Chondrocyte (in vitro differentiated cells): ENCODE measurements around the gene PPP1R9A. TPM values are rescaled to one million over a fixed set of nuclear protein-coding genes. Genes with fewer than 3 reads are reported as not detected.

Source experiments
- DNase-seq: peaks from one replicate; pipeline ENCODE4 v3.0.0; 2021; ENCODE audit warnings: mixed read lengths, low spot score
- H3K27ac Mint-ChIP-seq: one replicate; pipeline ENCODE4 v1.8.0; 2021; ENCODE audit warnings: mild to moderate bottlenecking, moderate library complexity, mixed read lengths; ENCODE audit not compliant: unreplicated experiment
- H3K27me3 Mint-ChIP-seq: 2 replicates; pipeline ENCODE4 v1.8.0; 2021; ENCODE audit warnings: low read depth, mixed read lengths
- H3K36me3 Mint-ChIP-seq: 2 replicates; pipeline ENCODE4 v1.8.0; 2021; ENCODE audit warnings: low read depth, mixed read lengths
- H3K4me1 Mint-ChIP-seq: 2 replicates; pipeline ENCODE4 v1.8.0; 2021; ENCODE audit warnings: low read depth, mild to moderate bottlenecking, mixed read lengths
- H3K4me3 Mint-ChIP-seq: one replicate; pipeline ENCODE4 v1.8.0; 2021; ENCODE audit warnings: mild to moderate bottlenecking, moderate library complexity, mixed read lengths; ENCODE audit not compliant: unreplicated experiment
- H3K9me3 Mint-ChIP-seq: 2 replicates; pipeline ENCODE4 v1.8.0; 2021; ENCODE audit warnings: low read depth, mixed read lengths
- CTCF ChIP-seq: fragments of 200-600 bp; sonication (generic); IDR thresholded peaks from 2 replicates; pipeline ENCODE4 v1.5.0; 2021; ENCODE audit warnings: antibody characterized with exemption, mild to moderate bottlenecking, moderate library complexity
- total RNA-seq: library from RNA; stranded (reverse); gene quantifications from 3 replicates; pipeline ENCODE4 v1.2.1, GENCODE V29; 2021

The PPP1R9A gene
- total RNA-seq, 1 donor from 2014 or later = 4.1 TPM

GRCh38 chr7:94890216-94890615 is 17.2 kb upstream of the PPP1R9A start:
- Mint-ChIP-seq H3K4me1 (no peaks in the 10 kb centered on the region), H3K36me3 (no peaks in the 10 kb centered on the region), H3K27me3 (no peaks in the 10 kb centered on the region), H3K27ac (no peak overlapping the region), H3K9me3 (no peaks in the 10 kb centered on the region), H3K4me3 (no peak overlapping the region)
- no peak for TF ChIP-seq CTCF
- DNase-seq = no peak

GRCh38 chr7:94893661-94894060 is 13.7 kb upstream of the PPP1R9A start:
- no peaks in the 10 kb centered on the region for H3K9me3 Mint-ChIP-seq
- H3K27me3 Mint-ChIP-seq = no peaks in the 10 kb centered on the region
- no peak for DNase-seq
- no peaks in the 10 kb centered on the region for H3K4me1 Mint-ChIP-seq
- TF ChIP-seq CTCF = no peak
- H3K4me3 Mint-ChIP-seq = no peak overlapping the region
- no peak overlapping the region for H3K27ac Mint-ChIP-seq
- no peaks in the 10 kb centered on the region for H3K36me3 Mint-ChIP-seq

- Mint-ChIP-seq H3K4me3 (no peak overlapping the region), H3K9me3 (no peaks in the 10 kb centered on the region), H3K36me3 (no peaks in the 10 kb centered on the region), H3K27me3 (no peaks in the 10 kb centered on the region), H3K27ac (no peak overlapping the region), H3K4me1 (no peaks in the 10 kb centered on the region)
- no peak for DNase-seq
- no peak for TF ChIP-seq CTCF
These were observed 9.9 kb upstream of the PPP1R9A start for GRCh38 chr7:94897541-94897940.

GRCh38 chr7:94898340-94898739 is 9.1 kb upstream of the PPP1R9A start:
- Mint-ChIP-seq H3K27ac (no peak overlapping the region), H3K36me3 (no peaks in the 10 kb centered on the region), H3K9me3 (no peaks in the 10 kb centered on the region), H3K4me1 (no peaks in the 10 kb centered on the region), H3K27me3 (no peaks in the 10 kb centered on the region), H3K4me3 (no peak overlapping the region)
- no peak for DNase-seq
- TF ChIP-seq CTCF = no peak

GRCh38 chr7:94901981-94902380 is 5.4 kb upstream of the PPP1R9A start:
- H3K9me3 Mint-ChIP-seq = no peaks in the 10 kb centered on the region
- peaks cover 2% of the 10 kb centered on the region for H3K4me1 Mint-ChIP-seq
- no peaks in the 10 kb centered on the region for H3K27me3 Mint-ChIP-seq
- H3K36me3 Mint-ChIP-seq = no peaks in the 10 kb centered on the region
- H3K27ac Mint-ChIP-seq = no peak overlapping the region
- H3K4me3 Mint-ChIP-seq = no peak overlapping the region
- DNase-seq = no peak
- no peak for TF ChIP-seq CTCF
